HL-60 (cell line): ENCODE measurements around the gene MIOS.

ENCODE experiments used
- CTCF ChIP-seq: IDR thresholded peaks from one replicate; pipeline ENCODE4 v1.5.1; 2011; ENCODE audit warnings: low read length, control low read depth, inconsistent platforms; ENCODE audit not compliant: insufficient read depth
- GABPA ChIP-seq: IDR thresholded peaks from 2 replicates; pipeline ENCODE4 v1.6.1; 2012; ENCODE audit warnings: low read depth
- POLR2AphosphoS5 ChIP-seq: IDR thresholded peaks from 2 replicates; pipeline ENCODE4 v1.6.1; 2012; ENCODE audit warnings: low read depth
- REST ChIP-seq: IDR thresholded peaks from 2 replicates; pipeline ENCODE4 v1.6.1; 2012; ENCODE audit warnings: low read depth; ENCODE audit not compliant: insufficient replicate concordance

DNA sequence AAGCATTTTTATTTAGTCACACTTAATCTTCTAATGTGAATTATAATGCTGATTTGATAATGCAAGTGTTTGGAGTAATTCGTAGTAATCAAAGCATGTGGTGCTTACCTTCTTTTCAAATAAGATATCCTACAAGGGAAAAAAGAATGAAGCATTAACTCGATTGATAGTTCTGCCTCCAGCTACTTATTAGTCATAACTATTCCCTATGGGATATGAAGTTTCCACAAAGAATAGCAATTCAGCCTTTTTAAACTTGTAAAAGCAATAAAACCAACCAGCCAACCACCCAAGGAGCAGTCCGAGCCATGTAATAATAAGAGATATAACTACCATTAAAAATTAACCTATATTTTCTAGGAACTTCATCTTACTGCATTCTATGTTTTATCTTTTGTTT is 42.6 kb upstream of the MIOS start:
- TF ChIP-seq POLR2AphosphoS5 (no peak), CTCF (no peak), REST (no peak), GABPA (no peak)
